Measurements from ENCODE around the gene APBA2. TPM values are rescaled to one million over a fixed set of nuclear protein-coding genes. Genes with fewer than 3 reads are reported as not detected.

The APBA2 gene
- total RNA-seq, 1 experiment from 2014 or later = 11.2 TPM

GRCh38 chr15:29119847-29120246 lies 234.1 kb downstream of the APBA2 start:
- Mint-ChIP-seq H3K27ac (no peak overlapping the region), H3K36me3 (no peaks in the 10 kb centered on the region), H3K4me1 (peaks cover 1% of the 10 kb centered on the region), H3K4me3 (no peak overlapping the region), H3K27me3 (ENCODE audit: low read depth) (no peaks in the 10 kb centered on the region), H3K9me3 (no peaks in the 10 kb centered on the region)
- TF ChIP-seq USF2 (CRISPR knock-in tag; IDR thresholded peaks at IDR 0.05) (no peak), USF1 (CRISPR knock-in tag; IDR thresholded peaks at IDR 0.05) (no peak), FOXP1 (CRISPR knock-in tag; IDR thresholded peaks at IDR 0.05; ENCODE audit: borderline replicate concordance) (no peak), MXD4 (CRISPR knock-in tag; IDR thresholded peaks at IDR 0.05; ENCODE audit: borderline replicate concordance) (no peak), ZMAT4 (CRISPR knock-in tag; IDR thresholded peaks at IDR 0.05) (no peak), CREB1 (CRISPR knock-in tag; IDR thresholded peaks at IDR 0.05) (no peak), ELF4 (CRISPR knock-in tag; IDR thresholded peaks at IDR 0.05; ENCODE audit: low read depth) (no peak), NR2C2 (CRISPR knock-in tag; IDR thresholded peaks at IDR 0.05) (no peak), ATF2 (CRISPR knock-in tag; IDR thresholded peaks at IDR 0.05; ENCODE audit: borderline replicate concordance, low read depth) (no peak), E2F5 (CRISPR knock-in tag; IDR thresholded peaks at IDR 0.05) (no peak)
- DNase-seq (ENCODE audit: low spot score) = no peak
- ATAC-seq = no peak
- POLR2A ChIA-PET = no interaction called here
- CTCF ChIA-PET = interaction anchor here (0.7 to 12.5 kb wide), 4 partner anchors 16 to 185 kb away, joined by 3 to 196 read pairs (median 17); no protein-coding TSS in a partner anchor

- Mint-ChIP-seq H3K27me3 (ENCODE audit: low read depth) (no peaks in the 10 kb centered on the region), H3K36me3 (no peaks in the 10 kb centered on the region), H3K9me3 (no peaks in the 10 kb centered on the region), H3K4me1 (no peaks in the 10 kb centered on the region; the same call in 1 of the 2 replicates), H3K27ac (no peak overlapping the region), H3K4me3 (no peak overlapping the region)
- no peak for TF ChIP-seq PRRX2 (CRISPR knock-in tag; IDR thresholded peaks at IDR 0.05)
- TF ChIP-seq ERG (CRISPR knock-in tag; IDR thresholded peaks at IDR 0.05) = no peak
- TF ChIP-seq NFYB (CRISPR knock-in tag; conservative IDR thresholded peaks at IDR 0.05; ENCODE audit: low read depth) = no peak
- TF ChIP-seq MXD4 (CRISPR knock-in tag; IDR thresholded peaks at IDR 0.05; ENCODE audit: borderline replicate concordance) = no peak
- TF ChIP-seq NR2C2 (CRISPR knock-in tag; IDR thresholded peaks at IDR 0.05) = no peak
- no peak for TF ChIP-seq ZNF671 (CRISPR knock-in tag; IDR thresholded peaks at IDR 0.05)
- no peak for TF ChIP-seq CDX4 (CRISPR knock-in tag; IDR thresholded peaks at IDR 0.05; ENCODE audit: borderline replicate concordance)
- no peak for TF ChIP-seq ZNF263 (CRISPR knock-in tag; IDR thresholded peaks at IDR 0.05; ENCODE audit: low read depth)
- no peak for TF ChIP-seq TCF7 (CRISPR knock-in tag; IDR thresholded peaks at IDR 0.05; ENCODE audit: low read depth)
- no peak for TF ChIP-seq ETV6 (CRISPR knock-in tag; IDR thresholded peaks at IDR 0.05)
- TF ChIP-seq ATF6 (CRISPR knock-in tag; IDR thresholded peaks at IDR 0.05) = no peak
- TF ChIP-seq ATF1 (CRISPR knock-in tag; IDR thresholded peaks at IDR 0.05) = no peak
- DNase-seq (ENCODE audit: low spot score) (no peak), ATAC-seq (no peak)
- ChIA-PET POLR2A (no interaction called here), CTCF (interaction anchor here (0.7 to 12.5 kb wide), 3 partner anchors 17 to 186 kb away, joined by 3 to 196 read pairs (median 31); no protein-coding TSS in a partner anchor)
Measured at GRCh38 chr15:29120593-29121368, 235.0 kb downstream of the APBA2 start.
